Colon (tissue), 2 donors: Measurements from ENCODE around the gene FAM89A.
"Not testable (repeated sequence)": the region's sequence is repeated elsewhere in the genome, so short reads cannot be mapped to it uniquely, and the experiment has no call there.

Source experiments
- FAIRE-seq: peaks from 2 replicates; lab custom pipeline; 2012; peaks lifted over from hg19 to GRCh38; lab: Jason Lieb, UNC
- donor health status: control.
- donor health status: control.

The FAM89A gene

DNA sequence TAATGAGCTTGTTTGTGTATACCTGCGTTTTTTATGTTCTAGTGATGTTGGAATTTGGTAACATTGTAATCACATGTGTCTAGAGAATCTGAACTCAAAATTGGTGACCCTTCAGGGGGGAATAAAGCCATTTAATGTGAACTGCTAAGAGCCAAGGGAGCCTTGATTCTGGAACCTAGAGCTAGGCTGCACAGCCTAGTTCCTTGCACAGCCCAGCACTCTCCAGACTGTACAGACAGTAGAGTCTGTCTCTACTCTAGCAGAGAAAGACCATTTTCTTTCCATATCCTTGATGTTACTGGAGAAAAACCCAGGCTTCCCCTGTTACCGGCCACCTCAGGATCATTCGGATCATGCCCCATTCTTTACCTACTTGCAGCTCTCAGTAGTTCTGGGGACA is 52.6 kb downstream of the FAM89A start:
- no peak for FAIRE-seq

DNA sequence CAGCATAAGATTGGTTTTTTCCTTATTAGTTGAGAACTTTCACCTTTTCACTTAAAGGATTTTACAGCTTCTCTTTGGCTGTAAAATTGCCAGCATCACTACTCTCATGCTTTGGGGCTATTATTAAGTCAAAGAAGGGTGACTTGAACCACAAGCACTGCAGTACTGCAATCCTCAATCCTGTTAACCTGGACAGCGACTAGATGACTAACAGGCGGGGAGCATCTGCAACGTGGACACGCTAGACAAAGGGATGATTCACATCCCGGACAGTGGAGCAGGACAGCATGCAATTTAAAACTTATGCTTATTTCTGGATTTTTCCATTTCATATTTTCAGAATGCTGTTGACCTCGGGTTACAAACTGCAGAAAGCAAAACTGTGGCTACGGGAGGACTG is 53.1 kb downstream of the FAM89A start:
- no peak for FAIRE-seq

DNA sequence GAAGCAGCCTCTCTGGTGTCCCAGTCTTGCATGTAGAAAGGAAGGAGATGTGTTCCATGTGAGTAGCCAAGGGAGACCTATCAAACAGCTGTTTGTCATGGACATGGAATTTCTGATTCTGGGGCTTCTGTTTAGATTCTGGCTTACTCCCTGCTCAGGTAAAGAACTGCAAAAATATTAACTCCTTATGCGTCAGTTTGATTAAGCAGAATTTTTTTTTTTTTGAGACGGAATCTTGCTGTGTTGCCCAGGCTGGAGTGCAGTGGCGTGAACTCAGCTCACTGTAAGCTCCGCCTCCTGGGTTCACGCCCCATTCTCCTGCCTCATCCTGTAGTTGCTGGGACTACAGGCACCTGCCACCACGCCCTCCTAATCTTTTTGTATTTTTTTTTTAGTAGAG is 54.3 kb downstream of the FAM89A start:
- no peak for FAIRE-seq

DNA sequence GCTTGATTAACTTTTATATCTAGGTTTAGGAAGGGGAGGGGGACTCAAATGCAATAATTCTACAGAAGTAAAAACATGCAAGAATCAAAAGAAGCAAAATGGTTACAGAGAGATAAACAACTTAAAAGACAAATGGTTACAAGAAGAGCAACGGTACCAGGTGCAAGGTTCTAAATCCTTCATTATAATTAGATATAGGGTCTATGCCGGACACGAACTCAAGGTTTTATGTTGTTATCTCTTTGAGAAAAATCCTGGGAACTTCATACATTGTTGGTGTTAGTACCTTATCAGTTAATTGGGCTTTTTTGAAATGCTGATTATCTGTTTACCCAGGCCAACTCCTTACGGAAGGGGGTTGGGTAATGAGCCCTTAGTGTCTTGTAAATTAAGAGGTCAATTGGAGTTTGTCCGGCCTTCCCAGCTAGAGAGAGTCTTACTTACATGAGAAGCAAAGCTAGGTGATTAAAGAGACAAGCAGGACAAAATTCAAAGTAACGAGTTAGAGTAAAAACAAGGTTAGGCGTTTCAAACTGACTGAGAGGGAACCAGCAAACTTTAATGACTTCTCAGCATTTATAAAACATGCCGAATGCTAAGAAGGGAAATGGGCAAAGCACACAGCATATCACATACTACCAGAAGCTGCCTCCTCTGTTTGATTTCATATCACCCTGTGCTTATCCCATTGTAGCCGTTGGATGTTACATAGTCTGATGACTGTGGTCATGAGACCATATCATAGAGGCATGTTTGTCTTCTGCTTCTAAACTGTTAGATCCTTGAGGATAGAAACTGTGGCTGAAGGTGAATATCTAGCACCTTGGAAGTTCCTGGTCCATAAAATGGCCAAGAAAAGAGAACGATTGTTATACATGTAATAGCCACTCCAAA is 55.2 kb downstream of the FAM89A start:
- not testable (repeated sequence) for FAIRE-seq

DNA sequence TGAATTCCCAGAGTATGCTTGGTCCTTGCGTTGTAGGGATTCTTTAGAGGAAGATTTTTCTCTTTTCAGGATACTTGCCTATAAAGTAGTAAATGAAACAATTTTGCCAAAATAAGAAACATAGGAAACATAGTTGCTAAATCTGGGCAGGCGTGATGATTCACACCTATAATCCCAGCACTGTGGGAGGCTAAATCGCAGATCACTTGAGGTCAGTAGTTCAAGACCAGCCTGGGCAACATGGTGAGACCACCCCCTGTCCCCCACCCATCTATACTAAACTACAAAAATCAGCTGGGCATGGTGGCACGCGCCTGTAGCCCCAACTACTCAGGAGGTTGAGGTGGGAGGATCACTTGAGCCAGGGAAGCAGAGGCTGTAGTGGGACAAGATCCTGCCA is 56.2 kb downstream of the FAM89A start:
- no peak for FAIRE-seq

DNA sequence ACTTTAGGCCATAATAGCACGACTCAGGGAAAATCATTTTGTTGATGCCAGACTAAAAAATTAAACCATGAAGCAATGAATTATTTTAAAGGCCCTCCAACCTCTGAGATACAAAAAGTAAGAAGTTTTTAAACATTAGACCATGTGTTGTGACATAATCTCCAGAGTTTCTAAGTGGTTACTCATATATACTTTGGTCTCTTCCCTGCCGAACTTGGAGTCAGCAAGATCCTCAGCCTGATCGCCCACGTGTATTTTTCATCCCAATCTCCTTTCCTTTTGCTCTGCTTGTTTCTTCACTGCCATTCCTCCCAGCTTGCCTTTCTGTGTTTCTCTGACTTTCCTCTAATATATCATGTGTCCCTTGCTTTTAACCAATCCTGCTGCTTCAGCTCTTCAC is 57.4 kb downstream of the FAM89A start:
- FAIRE-seq: no peak

DNA sequence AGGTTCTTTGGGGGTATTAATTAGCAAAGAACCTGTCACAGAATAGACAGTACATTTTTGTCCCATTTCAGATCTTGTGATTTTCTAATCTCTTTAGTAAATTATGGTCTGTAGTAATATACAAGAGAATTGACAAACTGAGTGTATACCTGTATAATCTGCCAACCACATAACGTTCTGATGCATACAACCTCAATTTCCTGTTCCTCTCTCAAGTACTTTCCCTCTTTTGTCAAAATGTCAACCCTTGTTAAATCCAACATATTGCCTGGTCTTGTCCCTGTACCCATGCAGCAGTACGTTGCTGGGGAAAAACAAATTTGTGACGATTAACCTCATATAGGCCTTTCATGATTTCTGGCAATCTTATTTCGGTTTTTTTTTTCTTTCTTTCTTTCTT is 60.1 kb downstream of the FAM89A start:
- no peak for FAIRE-seq

DNA sequence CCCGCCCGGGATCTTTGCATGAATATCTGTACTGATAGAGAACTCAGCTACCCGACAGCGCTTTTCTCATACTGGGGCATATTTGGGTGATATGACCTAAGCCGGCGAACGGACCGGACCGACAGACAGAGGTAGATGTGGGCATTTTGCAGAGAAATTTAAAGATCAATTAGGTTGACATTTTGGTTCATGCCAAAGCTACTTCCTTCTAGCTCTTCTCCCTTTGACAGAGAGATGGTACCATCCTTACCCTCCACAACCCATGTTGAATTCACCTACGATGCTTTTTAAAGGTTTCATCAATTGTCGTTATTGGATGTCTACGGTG is 60.7 kb downstream of the FAM89A start:
- no peak for FAIRE-seq

DNA sequence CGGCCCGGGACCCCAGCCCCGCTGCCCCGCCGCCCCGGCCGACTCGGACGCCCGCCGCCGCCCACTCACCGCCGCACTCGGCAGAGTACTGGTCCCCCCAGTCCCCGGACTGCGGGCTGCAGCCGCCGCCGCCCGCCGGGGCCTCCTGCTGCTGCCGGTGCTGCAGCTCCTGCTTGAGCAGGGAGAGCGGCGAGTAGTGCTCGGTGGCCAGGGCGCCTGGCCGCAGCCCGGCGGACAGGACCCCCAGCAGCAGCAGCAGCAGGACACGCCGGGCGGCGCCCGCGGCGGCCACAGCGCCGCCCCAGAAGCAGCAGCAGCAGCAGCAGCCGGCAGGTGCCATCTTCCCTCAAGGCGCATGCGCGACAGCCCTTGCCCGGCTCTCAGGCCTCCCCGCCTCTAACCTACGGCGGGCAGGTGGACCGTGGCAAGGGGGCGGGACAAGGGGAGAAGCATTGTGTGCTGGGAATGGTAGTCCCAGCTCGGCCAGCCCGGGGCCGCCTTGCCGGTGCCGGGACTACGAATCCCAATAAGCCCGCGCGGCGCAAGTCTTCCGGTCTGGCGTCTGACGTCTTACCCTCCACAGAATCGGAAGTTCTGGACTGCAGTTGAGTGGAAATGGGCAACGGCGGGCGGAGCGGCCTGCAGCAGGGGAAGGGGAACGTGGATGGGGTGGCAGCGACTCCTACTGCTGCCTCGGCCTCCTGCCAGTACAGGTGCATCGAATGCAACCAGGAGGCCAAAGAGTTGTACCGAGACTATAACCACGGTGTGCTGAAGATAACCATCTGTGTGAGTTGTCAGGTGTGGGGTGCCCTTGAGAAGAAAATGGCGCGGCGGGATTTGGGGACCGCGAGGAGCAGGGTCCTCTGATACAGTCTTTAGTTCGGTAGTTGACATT is 61.3 kb downstream of the FAM89A start, which contains the start of the genes ARV1 and TTC13:
Gene ARV1, plus strand, starts transcription at position 604 of the 898 bp plus-strand sequence. Its CDS starts 12 bp downstream, at position 616.
Gene TTC13, minus strand, starts transcription at position 371 of the 898 bp plus-strand sequence. Its CDS starts 31 bp downstream, at position 340.
- peak; percentile 14 for FAIRE-seq

DNA sequence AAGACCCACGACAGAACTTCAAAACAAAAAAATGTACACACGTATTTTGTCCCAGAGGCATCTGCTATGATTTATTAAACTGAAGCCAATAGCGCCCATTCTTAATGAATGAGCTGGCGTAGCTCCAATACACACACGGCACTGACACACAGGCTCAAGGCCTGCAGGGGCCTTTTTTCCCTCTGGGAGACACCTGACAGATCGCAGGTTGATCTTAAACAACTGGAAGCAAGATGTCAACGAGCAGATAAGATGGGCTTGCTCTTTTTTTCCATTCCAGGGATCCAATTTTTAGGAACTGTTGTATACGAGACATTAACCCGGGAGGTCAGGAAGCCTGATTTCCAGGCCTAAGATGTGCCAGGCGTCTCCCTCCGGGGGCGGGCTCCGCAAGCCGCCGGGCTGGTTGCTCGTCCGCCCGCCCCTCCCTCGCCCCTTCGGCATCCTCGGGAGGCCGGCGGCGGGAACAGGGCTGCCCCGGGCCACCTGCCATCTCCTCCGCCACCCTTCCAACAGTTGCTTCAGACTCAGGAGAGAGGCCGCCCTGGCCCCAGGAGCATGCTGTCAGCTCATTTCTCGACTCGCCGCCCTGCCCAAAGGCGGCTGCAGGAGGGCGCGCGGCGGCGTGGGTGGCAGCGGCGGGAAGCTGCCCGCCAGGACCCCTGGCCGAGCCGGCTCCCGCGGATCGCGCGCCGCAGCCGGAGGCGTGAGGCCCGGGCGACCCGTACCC is 62.1 kb downstream of the FAM89A start:
- no peak for FAIRE-seq

DNA sequence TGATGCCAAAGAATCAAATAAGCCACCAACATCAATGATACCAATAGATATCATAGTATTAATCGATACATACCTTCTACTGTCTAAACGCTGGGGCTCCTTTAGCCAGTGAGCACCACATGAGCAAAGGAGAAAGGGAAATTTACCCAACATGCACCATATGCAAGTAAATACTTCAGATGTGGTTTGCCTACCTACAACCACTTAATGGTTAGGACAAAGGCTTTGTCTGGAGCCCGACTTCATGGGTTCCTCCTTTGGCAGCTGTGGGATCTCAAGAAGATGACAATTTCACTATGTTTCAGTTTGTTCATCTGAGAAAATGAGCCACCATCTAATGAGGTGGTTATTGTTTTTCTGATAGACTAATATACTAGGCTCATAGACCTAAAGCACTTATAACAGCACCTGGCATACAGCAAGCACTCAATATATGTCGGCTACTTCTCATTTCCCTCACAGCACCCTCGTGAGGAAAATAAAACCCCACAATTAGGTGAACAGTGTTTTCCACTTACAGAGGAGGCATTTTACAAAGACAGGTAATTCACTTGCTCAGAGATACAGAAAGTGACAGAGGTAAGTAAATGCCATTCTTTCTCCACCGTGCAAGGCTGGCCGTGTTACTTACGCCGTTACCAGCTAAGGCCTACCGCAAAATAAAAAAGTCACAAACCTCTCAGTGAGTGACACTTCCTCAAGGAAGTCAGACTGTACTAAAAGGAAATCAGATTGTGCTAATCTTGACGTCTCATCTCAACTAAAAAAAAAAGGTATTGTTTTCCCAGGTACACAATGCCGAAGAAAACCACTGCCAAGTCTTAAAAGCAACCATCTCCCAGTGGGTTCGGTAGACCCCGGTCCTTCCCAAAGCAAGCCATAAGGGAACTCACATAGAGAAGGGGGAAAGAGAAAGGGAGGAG is 63.0 kb downstream of the FAM89A start:
- no peak for FAIRE-seq

DNA sequence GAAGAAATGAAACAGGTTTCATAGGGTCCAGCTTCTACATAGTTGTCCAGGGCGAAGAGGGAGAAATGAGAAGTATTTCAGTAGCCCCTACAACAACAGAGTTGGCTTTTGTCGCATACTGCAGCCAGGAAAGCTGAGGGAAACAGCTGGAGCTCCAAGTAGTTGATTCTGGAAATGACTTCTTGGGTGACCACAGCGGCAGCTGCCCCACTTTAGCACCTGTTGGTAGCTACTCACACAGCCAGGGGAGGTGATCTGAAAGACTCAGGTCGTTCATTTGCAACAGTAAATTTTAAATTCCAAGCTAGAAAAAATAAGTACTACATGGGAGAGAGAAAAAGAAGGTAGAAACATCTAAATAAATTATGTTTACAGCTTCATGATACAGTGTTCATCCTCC is 63.7 kb downstream of the FAM89A start:
- FAIRE-seq: no peak

DNA sequence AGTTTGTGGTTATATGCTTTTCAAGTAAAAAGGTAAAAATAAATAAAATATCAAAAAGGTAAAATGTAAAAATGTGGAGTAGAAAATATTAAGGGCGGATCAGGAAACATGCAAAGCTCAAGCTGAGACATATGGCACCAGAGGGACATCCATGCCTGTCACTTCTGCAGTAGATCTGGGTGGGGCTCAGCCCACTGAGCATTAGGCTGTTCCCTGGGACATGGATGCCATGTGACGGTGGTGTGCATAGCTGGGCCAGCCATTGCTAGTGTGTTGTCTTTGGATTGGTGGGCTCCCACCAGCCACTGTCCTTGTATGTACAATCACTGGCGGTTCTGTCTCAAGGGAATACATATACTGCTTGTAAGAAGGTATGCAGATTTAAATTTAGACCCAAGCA is 64.4 kb downstream of the FAM89A start:
- FAIRE-seq: no peak

DNA sequence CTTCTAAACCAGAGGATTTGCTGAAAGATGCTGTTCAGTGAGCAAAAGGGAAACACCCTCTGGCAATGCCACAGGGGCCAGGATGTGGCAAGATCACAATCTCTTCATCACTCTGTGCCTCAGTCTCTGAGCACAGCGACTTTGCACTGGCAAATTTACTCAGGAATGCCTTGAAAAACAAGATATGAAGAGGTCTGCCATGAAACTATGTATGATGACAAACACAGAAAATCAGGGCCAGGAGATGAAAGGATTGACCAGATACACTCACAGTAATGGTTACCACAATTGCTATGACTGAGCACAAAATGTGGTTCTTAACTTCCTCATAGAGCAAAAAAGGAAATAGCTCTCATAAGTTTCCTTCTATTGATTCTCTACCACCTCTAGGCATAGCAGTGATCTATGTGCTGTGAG is 67.2 kb downstream of the FAM89A start:
- FAIRE-seq: no peak

DNA sequence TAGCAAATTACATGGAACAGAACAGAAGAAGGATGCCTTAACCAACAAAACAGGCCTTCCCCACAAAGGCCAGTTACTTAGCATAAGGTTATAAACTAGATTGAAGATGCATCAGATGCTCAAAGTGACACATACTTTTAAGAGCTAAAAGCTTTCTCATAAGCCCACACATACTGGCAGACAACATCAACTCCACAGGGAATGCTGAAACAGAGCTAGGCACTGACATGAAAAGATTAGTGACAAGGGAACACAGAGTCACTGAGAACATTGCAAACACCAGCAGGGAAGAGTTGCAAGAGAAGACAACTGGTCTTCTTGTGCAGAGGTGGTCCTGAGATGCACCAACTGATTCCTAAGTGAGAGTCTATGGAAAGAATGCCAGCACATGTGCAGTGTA is 68.3 kb downstream of the FAM89A start:
- no peak for FAIRE-seq

DNA sequence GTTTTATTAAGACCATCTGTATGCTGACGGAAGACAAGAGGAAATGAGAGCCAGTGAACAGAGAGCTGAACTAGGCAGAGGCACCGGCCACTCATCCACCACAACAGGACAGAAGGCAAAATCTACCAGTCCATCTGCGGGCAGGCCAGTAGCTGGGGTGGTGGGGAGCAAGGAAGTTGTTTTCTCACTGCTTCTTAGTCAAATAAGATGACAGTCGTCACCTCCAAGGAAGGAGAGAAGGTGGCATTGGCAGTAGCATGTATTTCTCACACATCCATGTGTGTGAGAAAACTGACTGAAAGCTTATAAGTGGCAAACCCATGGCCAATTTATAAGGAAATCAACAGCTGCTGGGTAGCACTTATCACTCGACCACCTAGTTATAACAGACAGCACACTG is 69.6 kb downstream of the FAM89A start:
- no peak for FAIRE-seq
